ENCODE measurements around the gene TUBB2A. TPM values are rescaled to one million over a fixed set of nuclear protein-coding genes. Genes with fewer than 3 reads are reported as not detected.

TUBB2A gene
- total RNA-seq, 1 experiment from 2014 or later, result 112 TPM

DNA sequence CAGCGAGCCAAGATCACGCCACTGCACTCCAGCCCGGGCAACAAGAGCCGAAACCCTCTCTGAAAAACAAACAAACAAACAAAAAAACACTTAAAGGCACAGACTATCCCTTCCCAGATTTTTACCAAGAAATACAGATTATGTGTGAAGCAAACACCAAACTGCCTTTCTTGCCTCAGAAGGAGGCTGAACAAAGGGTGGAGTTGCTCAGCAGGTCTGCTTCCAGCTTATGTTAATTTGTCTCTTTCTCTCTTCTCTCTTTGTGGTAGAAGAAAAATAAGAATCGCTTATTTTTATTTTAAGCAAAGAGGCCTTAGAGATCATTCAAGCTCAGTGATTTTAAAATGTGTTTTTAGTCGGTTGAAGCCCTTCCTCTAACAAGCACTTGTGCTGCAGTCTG is 14.2 kb downstream of the TUBB2A start:
- no peak overlapping the region for H3K4me3 ChIP-seq (ENCODE audit: low read depth, low read length, poor library complexity, severe bottlenecking)
- DNase-seq (ENCODE audit: low spot score), result no peak
- peaks cover 13% of the 10 kb centered on the region for H3K36me3 ChIP-seq (ENCODE audit: insufficient read depth, low read length, poor library complexity, severe bottlenecking)
- H3K27me3 ChIP-seq (replicated peaks; ENCODE audit: insufficient read depth, low read depth, low read length, poor library complexity), result no peaks in the 10 kb centered on the region
- H3K9me3 ChIP-seq (ENCODE audit: low read depth, low read length, poor library complexity, severe bottlenecking), result no peaks in the 10 kb centered on the region
- TF ChIP-seq, protein P1, sequence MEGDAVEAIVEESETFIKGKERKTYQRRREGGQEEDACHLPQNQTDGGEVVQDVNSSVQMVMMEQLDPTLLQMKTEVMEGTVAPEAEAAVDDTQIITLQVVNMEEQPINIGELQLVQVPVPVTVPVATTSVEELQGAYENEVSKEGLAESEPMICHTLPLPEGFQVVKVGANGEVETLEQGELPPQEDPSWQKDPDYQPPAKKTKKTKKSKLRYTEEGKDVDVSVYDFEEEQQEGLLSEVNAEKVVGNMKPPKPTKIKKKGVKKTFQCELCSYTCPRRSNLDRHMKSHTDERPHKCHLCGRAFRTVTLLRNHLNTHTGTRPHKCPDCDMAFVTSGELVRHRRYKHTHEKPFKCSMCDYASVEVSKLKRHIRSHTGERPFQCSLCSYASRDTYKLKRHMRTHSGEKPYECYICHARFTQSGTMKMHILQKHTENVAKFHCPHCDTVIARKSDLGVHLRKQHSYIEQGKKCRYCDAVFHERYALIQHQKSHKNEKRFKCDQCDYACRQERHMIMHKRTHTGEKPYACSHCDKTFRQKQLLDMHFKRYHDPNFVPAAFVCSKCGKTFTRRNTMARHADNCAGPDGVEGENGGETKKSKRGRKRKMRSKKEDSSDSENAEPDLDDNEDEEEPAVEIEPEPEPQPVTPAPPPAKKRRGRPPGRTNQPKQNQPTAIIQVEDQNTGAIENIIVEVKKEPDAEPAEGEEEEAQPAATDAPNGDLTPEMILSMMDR (conservative IDR thresholded peaks at IDR 0.05; ENCODE audit: low read depth, low read length), result no peak
- TF ChIP-seq EZH2 (IDR thresholded peaks at IDR 0.05; ENCODE audit: borderline replicate concordance, low read depth, low read length, poor library complexity, severe bottlenecking), result no peak
- no TSS peak for BruUV-seq (replicated peaks)
- peaks cover 5% of the 10 kb centered on the region for H3K4me1 ChIP-seq (ENCODE audit: insufficient read depth, low read length, poor library complexity, severe bottlenecking)
- H3K27ac ChIP-seq (ENCODE audit: low read depth, low read length, poor library complexity, severe bottlenecking), result no peak overlapping the region
- ChIA-PET CTCF (no interaction called here), POLR2A (ENCODE audit: low non-redundant PET) (no interaction called here)
- intact Hi-C loops (cut with micrococcal nuclease; ENCODE audit: unreplicated experiment), result no loop called here

DNA sequence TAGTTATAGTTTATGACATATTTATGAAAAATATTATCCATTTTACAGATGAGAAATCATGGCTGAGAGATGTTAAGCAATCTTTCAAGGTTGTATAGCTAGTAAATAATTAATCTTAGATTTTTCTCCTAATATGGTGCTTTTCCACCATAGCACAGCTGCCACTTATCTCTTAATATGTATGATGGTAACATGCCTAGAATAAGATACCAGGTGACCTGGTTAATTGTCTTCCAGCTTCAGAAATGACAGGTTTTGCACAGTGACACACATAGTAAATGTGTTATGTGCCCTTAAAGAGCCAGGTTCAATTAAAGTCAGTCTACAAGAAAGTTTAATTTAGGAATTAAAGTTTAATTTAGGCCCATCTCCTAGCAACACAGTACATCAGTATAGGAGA is 14.8 kb downstream of the TUBB2A start:
- H3K4me1 ChIP-seq (ENCODE audit: insufficient read depth, low read length, poor library complexity, severe bottlenecking), result peaks cover 5% of the 10 kb centered on the region
- BruUV-seq (replicated peaks), result no TSS peak

DNA sequence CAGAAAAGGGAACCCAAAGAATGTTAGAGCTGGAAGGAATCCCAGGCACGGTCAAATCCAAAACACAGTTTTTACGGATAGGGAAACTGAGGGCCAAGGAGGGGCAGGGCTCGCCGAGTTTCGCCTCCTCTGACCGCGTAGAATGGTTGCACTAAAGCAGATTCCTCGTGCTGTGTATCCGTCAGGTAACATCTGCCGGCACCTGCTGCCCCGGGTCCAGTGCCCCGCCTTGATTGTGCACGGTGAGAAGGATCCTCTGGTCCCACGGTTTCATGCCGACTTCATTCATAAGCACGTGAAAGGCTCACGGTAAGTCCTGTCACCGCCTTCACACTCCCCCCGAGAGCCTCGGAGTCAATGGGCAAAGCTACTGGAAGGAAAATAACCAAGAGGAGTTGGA is 17.1 kb downstream of the TUBB2A start:
- no peaks in the 10 kb centered on the region for H3K9me3 ChIP-seq (ENCODE audit: low read depth, low read length, poor library complexity, severe bottlenecking)
- H3K27me3 ChIP-seq (replicated peaks; ENCODE audit: insufficient read depth, low read depth, low read length, poor library complexity), result no peaks in the 10 kb centered on the region
- H3K36me3 ChIP-seq (ENCODE audit: insufficient read depth, low read length, poor library complexity, severe bottlenecking), result peaks cover 27% of the 10 kb centered on the region
- no TSS peak for BruUV-seq (replicated peaks)
- H3K4me3 ChIP-seq (ENCODE audit: low read depth, low read length, poor library complexity, severe bottlenecking), result no peak overlapping the region
- no peak for TF ChIP-seq EZH2 (IDR thresholded peaks at IDR 0.05; ENCODE audit: borderline replicate concordance, low read depth, low read length, poor library complexity, severe bottlenecking)
- TF ChIP-seq, protein P1 (conservative IDR thresholded peaks at IDR 0.05; ENCODE audit: low read depth, low read length), result no peak
- CTCF ChIA-PET, result no interaction called here
- intact Hi-C loops (cut with micrococcal nuclease; ENCODE audit: unreplicated experiment), result no loop called here
- no peak overlapping the region for H3K27ac ChIP-seq (ENCODE audit: low read depth, low read length, poor library complexity, severe bottlenecking)
- H3K4me1 ChIP-seq (ENCODE audit: insufficient read depth, low read length, poor library complexity, severe bottlenecking), result peaks cover 5% of the 10 kb centered on the region
- POLR2A ChIA-PET (ENCODE audit: low non-redundant PET), result no interaction called here
- no peak for DNase-seq (ENCODE audit: low spot score)

More for the DNA sequence above, 14.8 kb downstream of the TUBB2A start:
- intact Hi-C loops (cut with micrococcal nuclease; ENCODE audit: unreplicated experiment), result no loop called here
- Histone ChIP-seq H3K4me3 (ENCODE audit: low read depth, low read length, poor library complexity, severe bottlenecking) (no peak overlapping the region), H3K27me3 (replicated peaks; ENCODE audit: insufficient read depth, low read depth, low read length, poor library complexity) (no peaks in the 10 kb centered on the region), H3K27ac (ENCODE audit: low read depth, low read length, poor library complexity, severe bottlenecking) (no peak overlapping the region), H3K9me3 (ENCODE audit: low read depth, low read length, poor library complexity, severe bottlenecking) (no peaks in the 10 kb centered on the region), H3K36me3 (ENCODE audit: insufficient read depth, low read length, poor library complexity, severe bottlenecking) (peaks cover 16% of the 10 kb centered on the region)
- no peak for DNase-seq (ENCODE audit: low spot score)
- ChIA-PET POLR2A (ENCODE audit: low non-redundant PET) (no interaction called here), CTCF (no interaction called here)
- TF ChIP-seq EZH2 (IDR thresholded peaks at IDR 0.05; ENCODE audit: borderline replicate concordance, low read depth, low read length, poor library complexity, severe bottlenecking), result no peak

DNA sequence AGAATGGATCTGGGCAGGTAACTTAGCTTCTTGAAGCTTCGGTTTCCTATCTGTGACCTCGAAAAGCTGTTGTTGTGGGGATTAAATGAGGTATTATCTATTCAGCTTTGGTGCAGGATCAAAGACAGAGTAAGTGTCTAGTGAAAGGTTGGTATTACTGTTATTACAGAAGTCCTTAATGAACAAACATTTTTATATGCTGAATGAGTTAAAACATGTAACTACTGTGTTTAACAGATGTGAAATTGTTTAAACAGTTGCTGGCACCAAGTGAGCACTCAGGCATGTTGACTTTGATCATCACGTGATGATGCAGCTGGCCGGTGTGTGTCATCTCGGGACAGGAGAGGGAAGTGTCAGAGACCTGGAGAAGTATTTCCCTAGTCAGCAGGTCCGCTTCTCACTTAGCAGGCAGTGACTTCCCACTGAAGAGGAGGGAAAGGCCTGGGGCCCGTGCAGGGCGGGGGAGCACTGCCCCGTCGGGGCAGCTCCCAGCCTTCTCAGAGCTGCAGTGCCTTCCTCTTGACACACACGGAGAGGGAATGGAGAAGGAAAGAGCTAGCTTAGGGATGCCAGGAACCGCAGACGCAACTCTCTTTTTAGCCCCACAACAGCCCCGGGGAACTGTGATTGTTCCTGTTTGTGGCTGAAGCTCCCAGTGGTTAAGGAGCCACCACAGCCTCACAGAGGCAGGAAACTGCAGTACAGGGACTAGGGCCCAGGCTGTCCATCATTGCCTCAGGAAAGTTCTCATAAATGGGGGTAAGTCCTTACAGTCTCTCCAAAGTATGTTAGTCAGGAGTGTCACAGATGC is 18.0 kb downstream of the TUBB2A start:
- BruUV-seq (replicated peaks), result no TSS peak

More for the DNA sequence above, 18.0 kb downstream of the TUBB2A start:
- H3K4me1 ChIP-seq (ENCODE audit: insufficient read depth, low read length, poor library complexity, severe bottlenecking), result peaks cover 5% of the 10 kb centered on the region
- intact Hi-C loops (cut with micrococcal nuclease; ENCODE audit: unreplicated experiment), result no loop called here
- no peaks in the 10 kb centered on the region for H3K27me3 ChIP-seq (replicated peaks; ENCODE audit: insufficient read depth, low read depth, low read length, poor library complexity)
- DNase-seq (ENCODE audit: low spot score), result no peak
- no peaks in the 10 kb centered on the region for H3K9me3 ChIP-seq (ENCODE audit: low read depth, low read length, poor library complexity, severe bottlenecking)
- H3K27ac ChIP-seq (ENCODE audit: low read depth, low read length, poor library complexity, severe bottlenecking), result no peak overlapping the region
- H3K4me3 ChIP-seq (ENCODE audit: low read depth, low read length, poor library complexity, severe bottlenecking), result no peak overlapping the region
- POLR2A ChIA-PET (ENCODE audit: low non-redundant PET), result no interaction called here
- H3K36me3 ChIP-seq (ENCODE audit: insufficient read depth, low read length, poor library complexity, severe bottlenecking), result peaks cover 27% of the 10 kb centered on the region
- TF ChIP-seq EZH2 (IDR thresholded peaks at IDR 0.05; ENCODE audit: borderline replicate concordance, low read depth, low read length, poor library complexity, severe bottlenecking), result no peak
- TF ChIP-seq, protein P1 (conservative IDR thresholded peaks at IDR 0.05; ENCODE audit: low read depth, low read length), result no peak
- CTCF ChIA-PET, result no interaction called here
